Endodermal cell (in vitro differentiated cells): ENCODE results near the gene ZNRF3. TPM values are rescaled to one million over a fixed set of nuclear protein-coding genes. Genes with fewer than 3 reads are reported as not detected.
A peak's percentile ranks its signal among the peaks of the same experiment; 100 is the strongest.

ENCODE experiments used
- DNase-seq: peaks from one replicate; pipeline ENCODE4 v3.0.0-alpha.2; 2017
- H3K27ac ChIP-seq: 2 replicates; pipeline ENCODE4 v1.5.1; 2013; ENCODE audit warnings: mild to moderate bottlenecking, low read depth, low read length, moderate library complexity
- H3K27me3 ChIP-seq: 2 replicates; pipeline ENCODE4 v1.6.1; 2013; ENCODE audit warnings: mild to moderate bottlenecking, low read length, moderate library complexity; ENCODE audit not compliant: insufficient read depth, control insufficient read depth, poor library complexity, severe bottlenecking
- H3K36me3 ChIP-seq: 2 replicates; pipeline ENCODE4 v1.7.0; 2013; ENCODE audit warnings: mild to moderate bottlenecking, low read length, moderate library complexity; ENCODE audit not compliant: control insufficient read depth, insufficient read depth
- H3K4me1 ChIP-seq: one replicate; pipeline ENCODE4 v1.7.0; 2013; ENCODE audit warnings: low read length; ENCODE audit not compliant: control insufficient read depth, insufficient read depth
- H3K4me3 ChIP-seq: 2 replicates; pipeline ENCODE4 v1.5.1; 2013; ENCODE audit warnings: mild to moderate bottlenecking, low read length, moderate library complexity
- H3K9ac ChIP-seq: 2 replicates; pipeline ENCODE4 v1.6.1; 2013; ENCODE audit warnings: mild to moderate bottlenecking, low read length, moderate library complexity; ENCODE audit not compliant: poor library complexity, severe bottlenecking; ENCODE audit errors: extremely low read depth
- H3K9me3 ChIP-seq: 2 replicates; pipeline ENCODE4 v1.6.1; 2013; ENCODE audit warnings: mild to moderate bottlenecking, low read length, moderate library complexity; ENCODE audit not compliant: control insufficient read depth
- H3K27ac Mint-ChIP-seq: 2 replicates; pipeline ENCODE4 v1.8.0; 2020; ENCODE audit warnings: mixed read lengths
- H3K27me3 Mint-ChIP-seq: 2 replicates; pipeline ENCODE4 v1.8.0; 2021; ENCODE audit warnings: mild to moderate bottlenecking, mixed read lengths; ENCODE audit not compliant: insufficient read depth
- H3K36me3 Mint-ChIP-seq: 2 replicates; pipeline ENCODE4 v1.8.0; 2020; ENCODE audit warnings: low read depth, mixed read lengths
- H3K4me1 Mint-ChIP-seq: 2 replicates; pipeline ENCODE4 v1.8.0; 2020; ENCODE audit warnings: mixed read lengths
- H3K4me3 Mint-ChIP-seq: 2 replicates; pipeline ENCODE4 v1.8.0; 2020; ENCODE audit warnings: mild to moderate bottlenecking, moderate library complexity, mixed read lengths
- H3K9me3 Mint-ChIP-seq: 2 replicates; pipeline ENCODE4 v1.8.0; 2020; ENCODE audit warnings: mild to moderate bottlenecking, mixed read lengths
- WGBS, 2 experiments: methylation state at CpG; one replicate each; pipeline versions ENCODE4 v1.1.5 to v1.1.7; 2013; ENCODE audit warnings: missing lambda C conversion rate in 2 of 2, mixed read lengths in 1 of 2; ENCODE audit not compliant: insufficient coverage in 1 of 2, insufficient read length in 1 of 2; 5-methylcytosine and 5-hydroxymethylcytosine counted together
- total RNA-seq, 2 donors: library from RNA; stranded (reverse); fragmentation: NEBNext Ultra II Directional in 1 of 2; extraction: Animal tissue kit (Norgen Biotek cat#: 25700) in 1 of 2; gene quantifications; 2 replicates in 1 of 2; 3 replicates in 1 of 2; pipeline ENCODE4 v1.2.1, GENCODE V29; 2021
- TF ChIP-seq, protein P1 (sequence below): fragments of 200-600 bp; sonication (generic); conservative IDR thresholded peaks from 2 replicates; pipeline ENCODE4 v1.5.0; 2021; ENCODE audit warnings: antibody characterized with exemption, mild to moderate bottlenecking

The ZNRF3 gene
- total RNA-seq, 2 donors from 2014 or later = 15.8 to 19.8 TPM

DNA sequence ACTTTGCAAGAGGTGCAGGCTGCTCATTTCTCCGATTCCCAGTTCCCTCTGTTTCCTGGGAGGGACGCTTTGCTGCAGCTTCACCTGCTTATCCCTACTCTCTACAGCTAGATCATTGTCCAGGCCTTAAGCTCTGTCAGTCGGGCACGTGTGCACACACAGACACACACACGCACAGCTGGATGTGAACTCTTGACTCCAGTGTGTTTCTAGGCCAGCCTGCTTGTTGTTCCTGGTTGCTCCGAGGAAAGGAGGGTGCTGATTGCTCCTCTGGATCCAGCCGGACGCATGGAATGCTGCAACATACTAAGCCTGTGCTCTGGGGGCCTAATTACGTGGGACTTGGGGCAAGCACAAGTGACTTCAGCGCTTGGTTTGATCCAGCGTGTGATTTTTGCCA is 19.7 kb downstream of the ZNRF3 start:
- H3K9me3 ChIP-seq = no peaks in the 10 kb centered on the region
- H3K4me1 Mint-ChIP-seq = peaks cover 42% of the 10 kb centered on the region
- 86 to 89% methylated on average over 6 to 11 of the region's 11 CpGs for WGBS, 2 experiments
- no peaks in the 10 kb centered on the region for H3K9me3 Mint-ChIP-seq
- H3K4me3 Mint-ChIP-seq = no peak overlapping the region
- no peaks in the 10 kb centered on the region for H3K36me3 ChIP-seq
- peak overlapping the region; percentile 85 for H3K27ac Mint-ChIP-seq
- H3K9ac ChIP-seq = no peak overlapping the region
- H3K36me3 Mint-ChIP-seq = peaks cover 5% of the 10 kb centered on the region
- H3K4me1 ChIP-seq = peaks cover 32% of the 10 kb centered on the region
- no peaks in the 10 kb centered on the region for H3K27me3 ChIP-seq
- DNase-seq = peak; percentile 59
- peak overlapping the region; percentile 13 for H3K27ac ChIP-seq
- H3K4me3 ChIP-seq = no peak overlapping the region
- H3K27me3 Mint-ChIP-seq = no peaks in the 10 kb centered on the region
- TF ChIP-seq, protein P1, sequence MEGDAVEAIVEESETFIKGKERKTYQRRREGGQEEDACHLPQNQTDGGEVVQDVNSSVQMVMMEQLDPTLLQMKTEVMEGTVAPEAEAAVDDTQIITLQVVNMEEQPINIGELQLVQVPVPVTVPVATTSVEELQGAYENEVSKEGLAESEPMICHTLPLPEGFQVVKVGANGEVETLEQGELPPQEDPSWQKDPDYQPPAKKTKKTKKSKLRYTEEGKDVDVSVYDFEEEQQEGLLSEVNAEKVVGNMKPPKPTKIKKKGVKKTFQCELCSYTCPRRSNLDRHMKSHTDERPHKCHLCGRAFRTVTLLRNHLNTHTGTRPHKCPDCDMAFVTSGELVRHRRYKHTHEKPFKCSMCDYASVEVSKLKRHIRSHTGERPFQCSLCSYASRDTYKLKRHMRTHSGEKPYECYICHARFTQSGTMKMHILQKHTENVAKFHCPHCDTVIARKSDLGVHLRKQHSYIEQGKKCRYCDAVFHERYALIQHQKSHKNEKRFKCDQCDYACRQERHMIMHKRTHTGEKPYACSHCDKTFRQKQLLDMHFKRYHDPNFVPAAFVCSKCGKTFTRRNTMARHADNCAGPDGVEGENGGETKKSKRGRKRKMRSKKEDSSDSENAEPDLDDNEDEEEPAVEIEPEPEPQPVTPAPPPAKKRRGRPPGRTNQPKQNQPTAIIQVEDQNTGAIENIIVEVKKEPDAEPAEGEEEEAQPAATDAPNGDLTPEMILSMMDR = no peak

GRCh38 chr22:28903729-28904128 is 20.4 kb downstream of the ZNRF3 start:
- Histone ChIP-seq H3K27ac (peak overlapping the region; percentile 15), H3K27me3 (no peaks in the 10 kb centered on the region), H3K4me3 (peak overlapping the region; percentile 9), H3K9me3 (no peaks in the 10 kb centered on the region), H3K4me1 (peaks cover 32% of the 10 kb centered on the region), H3K9ac (no peak overlapping the region), H3K36me3 (no peaks in the 10 kb centered on the region)
- peak; percentile 50 for DNase-seq
- Mint-ChIP-seq H3K9me3 (no peaks in the 10 kb centered on the region), H3K36me3 (peaks cover 5% of the 10 kb centered on the region), H3K27ac (peak overlapping the region; percentile 85), H3K27me3 (no peaks in the 10 kb centered on the region), H3K4me1 (peaks cover 43% of the 10 kb centered on the region), H3K4me3 (no peak overlapping the region)
- 89 to 100% methylated on average over 1 to 6 of the region's 6 CpGs for WGBS, 2 experiments
- TF ChIP-seq, protein P1 = no peak

GRCh38 chr22:28904211-28904896 is 21.0 kb downstream of the ZNRF3 start:
- Mint-ChIP-seq H3K27me3 (no peaks in the 10 kb centered on the region), H3K4me3 (no peak overlapping the region), H3K27ac (peak overlapping the region; percentile 85), H3K36me3 (peaks cover 5% of the 10 kb centered on the region), H3K4me1 (peaks cover 45% of the 10 kb centered on the region), H3K9me3 (no peaks in the 10 kb centered on the region)
- Histone ChIP-seq H3K4me1 (peaks cover 32% of the 10 kb centered on the region), H3K36me3 (no peaks in the 10 kb centered on the region), H3K9me3 (no peaks in the 10 kb centered on the region), H3K27ac (peak overlapping the region; percentile 15), H3K4me3 (no peak overlapping the region), H3K9ac (peak overlapping the region; percentile 2), H3K27me3 (no peaks in the 10 kb centered on the region)
- TF ChIP-seq, protein P1 = no peak
- WGBS, 2 experiments = 84 to 87% methylated on average over 7 of the region's 7 CpGs
- DNase-seq = no peak
